K562 (cell line): ENCODE measurements around the gene SIGLEC6. TPM values are rescaled to one million over a fixed set of nuclear protein-coding genes. Genes with fewer than 3 reads are reported as not detected.

Source experiments
- ATAC-seq: fragments of 200-7000 bp; cut with Tn5 transposase; 3 replicates; pipeline ENCODE4 v1.9.1; 2020; ENCODE audit warnings: moderate library complexity
- BruUV-seq: library from RNA; stranded (reverse); fragments of 400-500 nt; replicated peaks from 2 replicates; lab custom pipeline; 2021; lab: Mats Ljungman, UMichigan
- CTCF ChIA-PET: fragments of 300-600 bp; formaldehyde crosslinking; extraction: SDS; loops from one replicate; lab custom pipeline; 2021; ENCODE audit warnings: low intra/inter-chr PET ratio; lab: Yijun Ruan, JAX
- POLR2A ChIA-PET: fragments of 300-600, 350-650 bp; sonication (Branson Sonifier 250); formaldehyde crosslinking; extraction: SDS; loops from one replicate; lab custom pipeline; 2021; ENCODE audit warnings: antibody characterized with exemption, inconsistent platforms; lab: Yijun Ruan, JAX
- DNase-seq, 4 experiments: peaks; one replicate each; pipeline versions ENCODE4 v3.0.0 to v3.0.0-alpha.2; 2011 to 2018; ENCODE audit warnings: low spot score in 3 of 4, mixed read lengths in 3 of 4; ENCODE audit errors: extremely low read depth in 1 of 4
- FAIRE-seq: peaks from 2 replicates; lab custom pipeline; 2011; peaks lifted over from hg19 to GRCh38; lab: Jason Lieb, UNC
- H2AFZ ChIP-seq: 2 replicates; pipeline ENCODE4 v1.6.0; 2011; ENCODE audit warnings: low read depth, low read length, control low read depth, inconsistent platforms
- H3K27ac ChIP-seq: fragments of 200-600 bp; 3 replicates; pipeline ENCODE4 v1.8.0; 2011; ENCODE audit warnings: low read depth, mild to moderate bottlenecking, control low read depth, inconsistent platforms, low read length, moderate library complexity, mixed read lengths; ENCODE audit errors: extremely low read depth
- H3K27me3 ChIP-seq, 2 experiments: fragments of 300-600 bp in 1 of 2; 2 replicates in 1 of 2; 3 replicates in 1 of 2; pipeline versions ENCODE4 v1.6.0 to v1.8.0; 2011; ENCODE audit warnings: inconsistent platforms in 2 of 2, low read length in 2 of 2, mild to moderate bottlenecking in 1 of 2, mixed read lengths in 1 of 2, moderate library complexity in 1 of 2; ENCODE audit not compliant: control insufficient read depth in 2 of 2, insufficient read depth in 2 of 2
- H3K36me3 ChIP-seq: fragments of 300-600 bp; 3 replicates; pipeline ENCODE4 v1.8.0; 2011; ENCODE audit warnings: mild to moderate bottlenecking, low read length, inconsistent platforms; ENCODE audit not compliant: control insufficient read depth, insufficient read depth
- H3K4me1 ChIP-seq, 2 experiments: fragments of 200-600 bp in 1 of 2; replicated peaks in 1 of 2; 2 replicates in 1 of 2; 3 replicates in 1 of 2; pipeline versions ENCODE4 v1.5.1 to v1.8.0; 2011; ENCODE audit warnings: inconsistent platforms in 2 of 2, low read length in 2 of 2, mild to moderate bottlenecking in 1 of 2, mixed read lengths in 1 of 2, moderate library complexity in 1 of 2; ENCODE audit not compliant: control insufficient read depth in 2 of 2, insufficient read depth in 2 of 2
- H3K4me2 ChIP-seq: 2 replicates; pipeline ENCODE4 v1.6.1; 2011; ENCODE audit warnings: low read length, control low read depth, inconsistent platforms, mixed read lengths; ENCODE audit not compliant: insufficient read depth
- H3K4me3 ChIP-seq: fragments of 200-600 bp; sonication (generic), shearing (Covaris generic); 2 replicates; pipeline ENCODE4 v1.5.1; 2016; ENCODE audit warnings: control low read depth, inconsistent platforms
- H3K79me2 ChIP-seq: fragments of 200-600 bp; 3 replicates; pipeline ENCODE4 v1.8.0; 2011; ENCODE audit warnings: low read length, inconsistent platforms; ENCODE audit not compliant: control insufficient read depth, insufficient read depth
- H3K9ac ChIP-seq, 2 experiments: 2 replicates each; pipeline versions ENCODE4 v1.6.0 to v1.6.1; 2011; ENCODE audit warnings: low read depth in 2 of 2, low read length in 2 of 2, control low read depth in 1 of 2, inconsistent platforms in 1 of 2, mild to moderate bottlenecking in 1 of 2, mixed read lengths in 1 of 2; ENCODE audit not compliant: insufficient read depth in 1 of 2
- H3K9me1 ChIP-seq: one replicate; pipeline ENCODE4 v1.6.0; 2011; ENCODE audit warnings: inconsistent platforms, mild to moderate bottlenecking, low read length, moderate library complexity; ENCODE audit not compliant: control insufficient read depth, insufficient read depth
- H3K9me3 ChIP-seq: replicated peaks from 2 replicates; pipeline ENCODE4 v1.5.1; 2011; ENCODE audit warnings: low read depth, low read length, inconsistent platforms; ENCODE audit not compliant: control insufficient read depth, insufficient read depth
- H4K20me1 ChIP-seq: replicated peaks from 2 replicates; pipeline ENCODE4 v1.6.1; 2011; ENCODE audit warnings: low read length, inconsistent platforms, mixed read lengths; ENCODE audit not compliant: control insufficient read depth, insufficient read depth
- CXXC5 ChIP-seq: fragments of 250-450 bp; sonication (Bioruptor Pico); IDR thresholded peaks from 2 replicates; pipeline ENCODE4 v1.8.0; 2022; ENCODE audit warnings: inconsistent platforms, mild to moderate bottlenecking, moderate library complexity
- HDAC3 ChIP-seq: fragments of 450-650 bp; IDR thresholded peaks from 2 replicates; pipeline ENCODE4 v1.6.1; 2018; ENCODE audit warnings: borderline replicate concordance, mild to moderate bottlenecking, moderate library complexity; ENCODE audit not compliant: partially characterized antibody
- JUN ChIP-seq, 2 experiments: sonication (generic) in 1 of 2; formaldehyde crosslinking in 1 of 2; IDR thresholded peaks; 2 replicates each; pipeline versions ENCODE4 v1.6.1 to v1.8.0; 2012 to 2022; ENCODE audit warnings: borderline replicate concordance in 2 of 2, mild to moderate bottlenecking in 2 of 2, improper control_type of control experiment in 1 of 2, low read depth in 1 of 2, low read length in 1 of 2, missing genetic modification reagents in 1 of 2
- MLLT1 ChIP-seq, 2 experiments: fragments of 450-650 bp; IDR thresholded peaks; 2 replicates each; pipeline ENCODE4 v1.6.1; 2016
- NFIC ChIP-seq: fragments of 450-650 bp; IDR thresholded peaks from 2 replicates; pipeline ENCODE4 v1.6.1; 2017; ENCODE audit warnings: mild to moderate bottlenecking, inconsistent platforms
- NRF1 ChIP-seq, 2 experiments: fragments of 450-650 bp; IDR thresholded peaks in 1 of 2; conservative IDR thresholded peaks in 1 of 2; 2 replicates each; pipeline ENCODE4 v1.6.1; 2014; ENCODE audit warnings: mild to moderate bottlenecking in 2 of 2
- PHTF2 ChIP-seq: fragments of 250-450 bp; sonication (Bioruptor Pico); IDR thresholded peaks from 2 replicates; pipeline ENCODE4 v1.5.0; 2021; ENCODE audit warnings: mild to moderate bottlenecking
- RBM14 ChIP-seq: fragments of 200-400 bp; formaldehyde crosslinking; IDR thresholded peaks from 2 replicates; pipeline ENCODE4 v1.6.1; 2018; ENCODE audit warnings: low read depth, mild to moderate bottlenecking, low read length, moderate library complexity, borderline replicate concordance; ENCODE audit not compliant: insufficient read depth
- RBM34 ChIP-seq: fragments of 200-400 bp; formaldehyde crosslinking; IDR thresholded peaks from 2 replicates; pipeline ENCODE4 v1.6.1; 2018; ENCODE audit warnings: low read length, borderline replicate concordance; ENCODE audit not compliant: insufficient read depth
- SMAD3 ChIP-seq: fragments of 450-650 bp; formaldehyde crosslinking; conservative IDR thresholded peaks from 2 replicates; pipeline ENCODE4 v1.4.0; 2020; ENCODE audit warnings: mild to moderate bottlenecking
- SMAD4 ChIP-seq: fragments of 250-450 bp; sonication (Bioruptor Pico); conservative IDR thresholded peaks from 2 replicates; pipeline ENCODE4 v1.8.0; 2021; ENCODE audit warnings: inconsistent platforms, mild to moderate bottlenecking, moderate library complexity
- SRSF7 ChIP-seq: fragments of 200-400 bp; formaldehyde crosslinking; optimal IDR thresholded peaks from 2 replicates; pipeline ENCODE3; 2017; ENCODE audit warnings: mild to moderate bottlenecking, low read depth, low read length
- STAT5B ChIP-seq: fragments of 250-450 bp; sonication (Bioruptor Pico); IDR thresholded peaks from 2 replicates; pipeline ENCODE4 v1.8.0; 2021; ENCODE audit warnings: mild to moderate bottlenecking, inconsistent platforms
- ZC3H11A ChIP-seq: IDR thresholded peaks from 2 replicates; pipeline ENCODE4 v1.6.1; 2012; ENCODE audit warnings: low read depth, low read length, improper control_type of control experiment
- ZFX ChIP-seq: sonication (generic); formaldehyde crosslinking; IDR thresholded peaks from 2 replicates; pipeline ENCODE4 v1.8.0; 2022; ENCODE audit warnings: mild to moderate bottlenecking, missing genetic modification reagents, moderate library complexity
- ZNF232 ChIP-seq: sonication (generic); formaldehyde crosslinking; IDR thresholded peaks from 2 replicates; pipeline ENCODE4 v1.8.0; 2022; ENCODE audit warnings: mild to moderate bottlenecking, missing genetic modification reagents
- WGBS: fragments of 100-300 bp; shearing (Covaris generic); methylation state at CpG from one replicate; pipeline ENCODE4 v1.1.6; 2016; ENCODE audit warnings: low coverage, mixed read lengths; ENCODE audit not compliant: insufficient coverage; ENCODE audit errors: missing lambda C conversion rate; 5-methylcytosine and 5-hydroxymethylcytosine counted together
- in situ Hi-C: fragments of 300-500 bp; cut with MboI; formaldehyde crosslinking; loops from 4 replicates; pipeline ENCODE4 v1.15.0; 2018; ENCODE audit warnings: inconsistent platforms, mixed read lengths
- intact Hi-C: fragments of 100-400 bp; cut with micrococcal nuclease; formaldehyde crosslinking; loops from 2 replicates; pipeline ENCODE4 v1.14.2; 2022
- polyA plus RNA-seq, 8 experiments: library from polyadenylated mRNA; depleted of rRNA in 4 of 8; stranded (reverse) in 5 of 8; unstranded in 3 of 8; fragments of >200 nt; fragmentation: Nextera tagmentation in 2 of 8; fragmentation: Illumina TruSeq in 1 of 8; extraction: Ambion mirVana in 2 of 8; extraction: Trizol in 1 of 8; gene quantifications; 2 replicates each; pipeline versions ENCODE4 v1.2.1 to v1.2.3, GENCODE V29; 2011 to 2014; ENCODE audit warnings: inconsistent platforms in 1 of 8, missing spikeins in 1 of 8
- total RNA-seq, 7 experiments: library from RNA; depleted of rRNA in 6 of 7; stranded (reverse); fragments of >200 nt in 6 of 7; fragmentation: Illumina TruSeq in 2 of 7; extraction: Trizol in 2 of 7; gene quantifications; 2 replicates each; pipeline versions ENCODE4 v1.2.1 to v1.2.3, GENCODE V29; 2011 to 2021; ENCODE audit warnings: low replicate concordance in 1 of 7
- TF ChIP-seq, protein P1 (sequence below): fragments of 450-650 bp; formaldehyde crosslinking; IDR thresholded peaks from 2 replicates; pipeline ENCODE4 v1.4.0; 2020; ENCODE audit warnings: mild to moderate bottlenecking, moderate library complexity

Gene SIGLEC6
- total and polyA plus RNA-seq, 9 of the 15 experiments (the other 6 are each of a cell fraction or from before 2014, with no cell fraction given), result 0.03 to 17.5 (median 0.71) TPM

DNA sequence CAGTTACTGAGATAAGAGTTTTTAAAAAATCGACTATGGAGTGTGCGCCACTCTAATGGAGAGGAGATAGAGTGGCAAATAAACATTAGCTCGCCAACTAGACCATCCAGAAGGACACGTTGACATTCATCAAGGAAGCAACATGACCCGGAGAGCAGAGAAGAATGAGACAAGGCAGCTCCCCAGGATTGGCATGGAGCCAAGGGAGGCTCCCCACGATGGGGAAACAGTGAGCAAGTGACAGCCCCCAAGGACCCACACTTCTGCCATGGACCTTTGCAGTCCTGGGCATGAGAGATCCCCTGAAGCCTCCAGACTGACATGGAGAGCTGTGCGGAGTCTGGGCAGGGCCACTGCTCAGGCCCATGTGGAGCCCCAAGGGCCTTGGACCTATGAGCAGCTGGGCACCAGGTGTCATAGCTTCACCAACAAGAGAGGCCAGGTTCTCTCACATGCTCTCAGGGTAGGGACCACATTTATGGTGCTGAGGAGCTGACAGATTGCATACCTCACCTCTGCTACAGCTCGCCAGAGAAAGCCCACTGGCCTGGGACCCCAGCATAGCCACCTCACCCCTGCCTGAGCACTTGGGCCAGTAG is 6.7 kb downstream of the SIGLEC6 start (continued):
- TF ChIP-seq CXXC5 (CRISPR knock-in tag), result 0 out of 2 replicates have a peak, but pooled peaks have one; percentile 30
- peak; percentile 98 for TF ChIP-seq NFIC
- TF ChIP-seq RBM34, result no peak

DNA sequence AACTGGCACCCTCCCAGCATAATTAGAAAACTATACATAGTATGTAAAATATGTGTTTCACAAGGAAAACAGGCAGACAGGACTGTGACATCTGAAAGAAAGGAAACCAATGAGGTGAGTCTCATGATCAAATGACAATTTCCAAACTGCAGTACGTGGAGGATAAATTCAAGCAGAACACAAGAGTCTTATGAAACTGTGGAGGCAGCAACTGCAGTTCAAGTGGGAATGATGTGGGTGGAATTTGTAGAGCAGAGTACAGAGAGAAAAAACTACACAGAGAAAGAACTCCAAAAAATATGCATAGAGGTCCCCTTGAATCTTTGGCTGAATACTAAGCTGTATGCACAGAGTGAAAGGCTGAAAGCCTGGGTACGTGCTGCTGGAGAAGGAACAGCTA is 9.7 kb downstream of the SIGLEC6 start:
- H3K4me1 ChIP-seq, result peaks cover 23 to 33% of the 10 kb centered on the region in 2 experiments
- in situ Hi-C loops (no loop called here), intact Hi-C loops (no loop called here)
- no peak overlapping the region for H3K4me3 ChIP-seq
- no peaks in the 10 kb centered on the region for H4K20me1 ChIP-seq
- no peak overlapping the region for H2AFZ ChIP-seq
- H3K9ac ChIP-seq, result no peak overlapping the region
- no peak overlapping the region for H3K27ac ChIP-seq
- H3K79me2 ChIP-seq, result no peaks in the 10 kb centered on the region
- H3K9me3 ChIP-seq, result peaks cover 9% of the 10 kb centered on the region; the same call in 1 of the 2 replicates
- FAIRE-seq (no peak), DNase-seq (no peak), ATAC-seq (no peak)
- H3K36me3 ChIP-seq, result 0 out of 3 replicates have a peak, but pooled peaks cover 2% of the 10 kb centered on the region
- H3K27me3 ChIP-seq, result no peaks in the 10 kb centered on the region
- ChIA-PET POLR2A (interaction anchor here (0.9 to 2.0 kb wide), 2 partner anchors 16 to 26 kb away, joined by 3 to 9 read pairs; no protein-coding TSS in a partner anchor), CTCF (no interaction called here)
- WGBS, result 79% methylated on average over 2 of the region's 2 CpGs
- BruUV-seq, result no TSS peak
- H3K4me2 ChIP-seq, result no peak overlapping the region
- no peaks in the 10 kb centered on the region for H3K9me1 ChIP-seq
- TF ChIP-seq NRF1 (conservative IDR thresholded peaks at IDR 0.05 in 1 of 2, IDR thresholded peaks at IDR 0.05 in 1 of 2), result no peak
- TF ChIP-seq JUN (IDR thresholded peaks at IDR 0.05; ENCODE audit: borderline replicate concordance, low read depth, low read length), result no peak
- TF ChIP-seq JUN (CRISPR knock-in tag; IDR thresholded peaks at IDR 0.05; ENCODE audit: borderline replicate concordance), result no peak
- TF ChIP-seq SRSF7, result no peak
- no peak for TF ChIP-seq RBM14
- no peak for TF ChIP-seq ZNF232
- no peak for TF ChIP-seq PHTF2 (CRISPR knock-in tag)
- no peak for TF ChIP-seq MLLT1 (IDR thresholded peaks at IDR 0.05)
- no peak for TF ChIP-seq SMAD4 (CRISPR knock-in tag)
- no peak for TF ChIP-seq ZC3H11A
- TF ChIP-seq ZFX, result no peak
- no peak for TF ChIP-seq STAT5B (CRISPR knock-in tag)
- no peak for TF ChIP-seq SMAD3 (CRISPR knock-in tag)
- TF ChIP-seq, protein P1, sequence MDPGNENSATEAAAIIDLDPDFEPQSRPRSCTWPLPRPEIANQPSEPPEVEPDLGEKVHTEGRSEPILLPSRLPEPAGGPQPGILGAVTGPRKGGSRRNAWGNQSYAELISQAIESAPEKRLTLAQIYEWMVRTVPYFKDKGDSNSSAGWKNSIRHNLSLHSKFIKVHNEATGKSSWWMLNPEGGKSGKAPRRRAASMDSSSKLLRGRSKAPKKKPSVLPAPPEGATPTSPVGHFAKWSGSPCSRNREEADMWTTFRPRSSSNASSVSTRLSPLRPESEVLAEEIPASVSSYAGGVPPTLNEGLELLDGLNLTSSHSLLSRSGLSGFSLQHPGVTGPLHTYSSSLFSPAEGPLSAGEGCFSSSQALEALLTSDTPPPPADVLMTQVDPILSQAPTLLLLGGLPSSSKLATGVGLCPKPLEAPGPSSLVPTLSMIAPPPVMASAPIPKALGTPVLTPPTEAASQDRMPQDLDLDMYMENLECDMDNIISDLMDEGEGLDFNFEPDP (CRISPR knock-in tag), result no peak
- TF ChIP-seq HDAC3, result no peak
